HG02852 (cell line): ENCODE data around the gene LRCH3.
A peak's percentile ranks its signal among the peaks of the same experiment; 100 is the strongest.

Experiments
- ATAC-seq: cut with Tn5 transposase; IDR thresholded peaks from one replicate; pipeline ENCODE4 v1.9.1; 2021; ENCODE audit warnings: mild to moderate bottlenecking, moderate library complexity; ENCODE audit not compliant: unreplicated experiment

The LRCH3 gene

GRCh38 chr3:197791892-197792647 is 1.0 kb downstream of the LRCH3 start:
- peak; percentile 27 for ATAC-seq

- ATAC-seq = no peak
These were observed 2.2 kb downstream of the LRCH3 start for GRCh38 chr3:197793247-197793646.

DNA sequence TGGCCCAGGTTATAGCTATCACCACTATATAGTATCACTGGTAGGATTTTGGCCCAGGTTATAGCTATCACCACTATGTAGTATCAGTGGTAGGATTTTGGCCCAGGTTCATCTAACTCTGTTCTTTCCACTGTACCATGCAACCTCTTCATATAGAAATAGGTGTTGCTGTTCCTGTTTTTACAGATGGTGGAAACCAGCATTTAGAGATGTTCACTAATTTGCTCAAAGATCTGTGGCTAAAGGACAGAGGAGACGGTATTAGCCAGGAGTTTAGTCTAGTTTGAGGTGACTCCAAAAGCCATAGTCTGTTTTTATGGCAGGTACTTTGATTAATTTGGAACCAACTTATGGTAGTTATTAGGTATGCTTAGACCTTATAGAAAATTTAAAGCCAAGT is 3.1 kb downstream of the LRCH3 start:
- ATAC-seq = peak; percentile 23

GRCh38 chr3:197795200-197795599 is 4.1 kb downstream of the LRCH3 start:
- ATAC-seq = no peak

- no peak for ATAC-seq
These were observed 5.0 kb downstream of the LRCH3 start for GRCh38 chr3:197796087-197796486.

- ATAC-seq = peak; percentile 57
These were observed 7.8 kb downstream of the LRCH3 start for GRCh38 chr3:197798863-197799262.

DNA sequence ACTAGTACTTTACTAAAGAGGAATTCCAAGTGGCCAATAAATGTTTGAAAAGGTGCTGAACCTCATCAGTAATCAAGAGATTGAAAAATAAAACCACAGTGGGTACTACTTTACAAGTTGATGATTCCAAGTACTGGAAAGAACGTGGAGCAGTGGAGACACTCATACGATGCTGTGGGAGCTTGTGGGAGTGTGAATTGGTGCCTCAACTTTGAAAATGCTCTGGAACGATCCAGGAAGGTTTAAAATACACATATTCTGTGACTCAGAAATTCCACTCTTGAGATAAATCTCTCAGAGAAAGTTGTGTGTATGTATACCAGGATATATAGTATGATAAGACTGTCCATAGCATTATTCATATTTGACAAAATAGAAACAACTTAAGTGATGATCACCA is 9.3 kb downstream of the LRCH3 start:
- ATAC-seq = no peak

DNA sequence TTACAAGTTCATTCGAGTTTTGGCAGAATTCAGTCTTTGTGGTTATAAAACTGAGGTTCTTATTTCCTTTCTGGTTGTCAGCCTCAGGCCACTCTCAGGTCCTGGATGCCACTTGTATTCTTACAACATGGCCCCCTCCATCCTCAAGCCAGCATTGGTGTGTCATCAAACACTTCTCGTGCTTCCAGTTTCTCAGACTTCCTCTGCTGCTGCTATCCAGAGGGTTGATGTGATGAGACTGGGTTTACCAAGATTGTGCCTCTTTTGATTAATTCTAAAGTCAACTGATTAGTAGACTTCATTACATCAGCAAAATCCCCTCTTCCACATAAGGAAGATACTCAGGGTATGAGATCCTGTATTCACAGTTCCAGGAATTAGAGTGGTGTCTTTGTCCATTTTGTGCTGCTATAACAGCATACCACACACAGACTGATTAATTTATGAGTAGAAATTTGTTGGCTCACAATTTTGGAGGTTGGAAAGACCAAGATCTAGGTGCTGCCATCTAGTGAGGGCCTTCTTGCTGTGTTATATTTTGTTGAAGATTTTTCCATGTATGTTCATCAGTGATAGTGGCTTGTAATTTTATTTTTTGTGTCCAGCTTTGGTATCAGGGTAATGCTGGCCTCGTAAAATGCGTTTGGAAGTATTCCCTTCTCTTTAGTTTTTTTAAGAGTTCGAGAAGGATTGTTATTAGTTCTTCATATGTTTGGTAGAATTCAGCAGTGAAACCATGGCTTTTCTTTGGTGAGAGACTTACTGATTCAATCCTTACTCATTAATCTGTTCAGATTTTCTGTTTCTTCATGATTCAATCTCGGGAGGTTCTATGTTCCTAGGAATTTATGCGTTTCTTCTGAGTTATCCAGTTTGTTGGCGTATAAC is 11.1 kb downstream of the LRCH3 start:
- no peak for ATAC-seq

DNA sequence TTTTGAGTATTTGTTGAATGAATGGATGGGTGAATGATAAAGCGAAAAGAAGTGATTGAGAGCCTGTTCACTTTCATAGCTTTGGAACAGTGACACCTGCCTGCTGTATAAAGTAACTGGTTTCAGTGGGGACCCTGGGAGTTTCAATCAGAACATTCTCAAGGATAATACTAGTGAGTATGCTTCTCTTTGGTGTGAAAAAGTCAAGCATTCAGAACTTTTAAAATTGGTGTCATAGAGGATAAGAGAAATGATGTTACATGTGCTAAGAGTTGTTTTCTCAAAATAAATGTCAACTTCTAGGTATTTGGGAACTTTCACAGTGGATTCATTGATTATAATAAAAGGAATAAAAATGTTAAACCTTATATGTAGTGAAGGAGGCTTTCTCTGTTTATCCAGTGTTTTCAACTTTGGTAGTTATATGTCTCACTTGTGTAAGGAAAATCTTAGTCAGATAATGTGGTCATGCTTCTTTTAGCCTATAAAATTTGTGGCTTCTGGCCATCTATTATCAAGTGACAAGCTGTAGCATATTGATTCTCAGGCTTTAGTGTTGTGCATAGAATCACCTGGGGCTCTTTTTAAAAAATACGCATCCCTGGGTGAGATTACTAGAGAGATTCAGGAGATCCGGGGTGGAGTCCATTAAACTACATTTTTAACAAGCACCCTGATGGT is 11.9 kb downstream of the LRCH3 start:
- ATAC-seq = no peak

DNA sequence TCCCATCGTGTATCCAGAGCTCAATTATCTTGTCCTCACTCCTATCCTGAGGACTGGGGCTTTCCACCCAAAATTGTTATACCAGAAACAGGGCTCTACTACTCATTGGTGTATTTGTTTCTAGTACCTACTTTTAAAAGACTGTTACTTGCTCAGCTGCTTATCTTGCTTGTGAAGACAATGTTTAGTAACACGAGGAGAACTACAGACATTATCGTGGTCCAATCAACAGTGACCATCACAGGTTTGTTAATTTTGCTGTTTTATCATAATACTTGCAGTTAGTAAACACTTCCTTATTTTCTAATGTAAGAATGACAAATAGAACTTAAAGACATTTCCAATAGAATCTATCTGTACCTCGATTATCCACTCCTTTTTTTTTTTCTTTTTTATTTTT is 13.5 kb downstream of the LRCH3 start:
- ATAC-seq = no peak

- no peak for ATAC-seq
These were observed 17.0 kb downstream of the LRCH3 start for GRCh38 chr3:197807969-197808587.

- no peak for ATAC-seq
These were observed 18.4 kb downstream of the LRCH3 start for GRCh38 chr3:197809356-197810020.

GRCh38 chr3:197810901-197811300 is 19.8 kb downstream of the LRCH3 start:
- ATAC-seq = no peak

- no peak for ATAC-seq
These were observed 20.3 kb downstream of the LRCH3 start for GRCh38 chr3:197811343-197811742.

DNA sequence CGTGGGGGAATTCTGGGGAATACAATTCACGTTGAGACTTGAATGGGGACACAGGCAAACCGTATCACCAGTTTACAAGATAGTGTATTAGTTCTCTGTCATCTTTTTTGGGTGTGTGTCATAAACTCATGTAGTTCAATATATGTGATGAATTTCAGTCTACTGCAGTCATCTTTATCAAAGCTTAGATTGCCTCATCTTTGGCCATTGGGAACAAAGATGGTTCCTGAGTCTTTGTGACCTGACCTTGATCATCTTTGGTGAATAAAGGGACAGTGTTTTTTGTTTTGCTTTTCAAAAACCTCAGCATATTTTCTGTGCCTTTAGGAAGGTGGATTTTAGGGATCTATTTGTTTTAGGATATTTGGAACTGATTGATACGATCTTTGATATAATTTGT is 23.3 kb downstream of the LRCH3 start:
- ATAC-seq = no peak

GRCh38 chr3:197820550-197821335 is 29.7 kb downstream of the LRCH3 start:
- no peak for ATAC-seq

- ATAC-seq = no peak
These were observed 38.5 kb downstream of the LRCH3 start for GRCh38 chr3:197829397-197830045.

- ATAC-seq = no peak
These were observed 39.4 kb downstream of the LRCH3 start for GRCh38 chr3:197830308-197830966.

DNA sequence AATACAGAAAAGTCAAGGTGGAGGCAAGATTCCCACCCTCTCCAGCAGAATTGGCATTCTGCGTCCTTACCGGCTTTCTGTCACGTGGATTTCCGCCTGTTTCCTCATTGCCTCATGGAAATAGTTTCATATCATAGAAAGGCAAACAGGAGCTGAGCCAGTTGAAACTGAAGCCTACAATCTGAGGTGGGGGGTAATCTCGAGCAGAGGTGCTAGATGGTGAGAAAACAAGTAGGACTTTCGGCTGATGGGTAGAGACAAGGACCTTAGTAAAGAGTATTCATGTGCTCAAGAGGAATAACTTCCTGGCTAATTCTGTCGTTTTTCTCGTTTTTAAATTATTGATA is 39.9 kb downstream of the LRCH3 start:
- ATAC-seq = no peak
